GM19023 (cell line): ENCODE results near the gene ALX4.

ENCODE experiments used
- ATAC-seq: cut with Tn5 transposase; IDR thresholded peaks from one replicate; pipeline ENCODE4 v1.9.1; 2021; ENCODE audit warnings: mild to moderate bottlenecking, moderate library complexity; ENCODE audit not compliant: unreplicated experiment

ALX4 gene

GRCh38 chr11:44213148-44213547 is 96.8 kb downstream of the ALX4 start:
- ATAC-seq, result no peak

GRCh38 chr11:44212128-44212527 is 97.8 kb downstream of the ALX4 start:
- ATAC-seq, result no peak
